BLaER1 treated with 17β-estradiol and CSF1 and Interleukin-3, amounts not matched to agents 10 nM and 100 nM (cell line): ENCODE measurements around the gene TOP3A.

ENCODE experiments used
- H3K27ac ChIP-seq, 11 experiments: shearing (Covaris generic); formaldehyde crosslinking; 2 replicates each; pipeline ENCODE4 v1.8.1; 2022
- H3K27me3 ChIP-seq, 11 experiments: shearing (Covaris generic); formaldehyde crosslinking; 2 replicates each; pipeline ENCODE4 v1.8.1; 2022
- H3K36me3 ChIP-seq, 11 experiments: shearing (Covaris generic); formaldehyde crosslinking; 2 replicates each; pipeline ENCODE4 v1.8.1; 2022
- H3K4me1 ChIP-seq, 10 experiments: shearing (Covaris generic); formaldehyde crosslinking; 2 replicates each; pipeline ENCODE4 v1.8.1; 2022
- H3K4me2 ChIP-seq, 11 experiments: shearing (Covaris generic); formaldehyde crosslinking; 2 replicates each; pipeline ENCODE4 v1.8.1; 2022
- H3K4me3 ChIP-seq, 10 experiments: shearing (Covaris generic); formaldehyde crosslinking; 2 replicates each; pipeline ENCODE4 v1.8.1; 2022
- H3K9ac ChIP-seq, 11 experiments: shearing (Covaris generic); formaldehyde crosslinking; 2 replicates each; pipeline ENCODE4 v1.8.1; 2022
- H3K9me3 ChIP-seq, 11 experiments: shearing (Covaris generic); formaldehyde crosslinking; replicated peaks in 1 of 11; 2 replicates each; pipeline ENCODE4 v1.8.1; 2022
- H4K20me1 ChIP-seq, 11 experiments: shearing (Covaris generic); formaldehyde crosslinking; 2 replicates each; pipeline ENCODE4 v1.8.1; 2022
- Cebpa-rat ChIP-seq, 11 experiments: shearing (Covaris generic); IDR thresholded peaks; 2 replicates each; pipeline ENCODE4 v1.8.1; 2022

The TOP3A gene

DNA sequence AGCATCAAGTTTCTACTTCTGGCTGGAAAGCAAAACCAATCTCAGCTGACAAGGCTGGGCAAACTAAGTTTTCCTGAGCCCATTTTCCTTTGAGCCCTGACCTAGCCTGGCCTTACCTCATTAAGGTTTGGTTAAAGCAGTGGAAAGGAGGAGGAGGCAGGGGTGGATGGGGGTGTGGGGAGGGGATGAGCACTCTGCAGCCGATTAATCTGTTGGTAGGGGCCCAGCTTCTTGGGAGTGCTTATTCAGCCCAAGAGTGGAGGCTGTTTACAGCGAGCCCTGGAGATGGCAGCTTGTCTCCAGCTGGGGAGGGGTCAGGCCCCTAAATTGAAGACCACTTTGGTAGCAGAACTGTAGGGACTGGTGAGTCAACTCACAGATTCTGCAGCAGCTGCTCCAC, 12.3 kb upstream of the TOP3A start:
- H3K4me3 ChIP-seq: no peak overlapping the region
- H3K27me3 ChIP-seq: no peaks in the 10 kb centered on the region
- peaks cover 88 to 100% (median 97%) of the 10 kb centered on the region in 11 experiments for H3K36me3 ChIP-seq
- no peak for TF ChIP-seq Cebpa-rat (IDR thresholded peaks at IDR 0.05)
- peaks cover 18 to 100% (median 73%) of the 10 kb centered on the region in 11 experiments; a peak in 21 of 22 replicates for H4K20me1 ChIP-seq
- no peak overlapping the region for H3K27ac ChIP-seq
- H3K4me2 ChIP-seq: no peak overlapping the region
- no peaks in the 10 kb centered on the region for H3K9me3 ChIP-seq
- H3K9ac ChIP-seq: peak overlapping the region in 1 of 11 experiments; percentile 23; a peak in 1 of 22 replicates
- peaks cover 0 to 44% (median 14%) of the 10 kb centered on the region in 10 experiments; a peak in 12 of 20 replicates for H3K4me1 ChIP-seq

DNA sequence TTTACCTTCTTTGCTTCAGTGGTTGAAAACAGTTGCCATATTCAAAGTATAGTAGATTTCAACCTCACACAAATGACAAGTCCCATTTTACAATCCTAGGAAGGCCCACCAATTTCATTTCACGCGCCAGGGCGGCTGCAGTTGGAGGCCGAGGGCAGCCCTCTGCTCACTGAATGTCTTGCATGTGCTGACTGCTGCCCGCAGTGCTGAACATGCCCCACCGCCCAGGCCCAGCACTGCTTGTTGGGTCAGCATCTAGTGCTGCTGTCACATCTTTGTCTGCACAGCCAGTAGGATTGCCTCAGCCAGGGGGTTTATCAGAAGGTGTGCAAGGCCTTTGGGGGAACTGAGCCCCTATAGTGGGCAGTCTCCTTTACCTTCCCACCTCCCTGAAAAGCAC, 11.8 kb upstream of the TOP3A start:
- Histone ChIP-seq H3K4me3 (no peak overlapping the region), H3K4me1 (peaks cover 0 to 45% (median 14%) of the 10 kb centered on the region in 10 experiments; a peak in 12 of 20 replicates), H3K27ac (no peak overlapping the region), H3K9ac (0 out of 22 replicates have a peak overlapping the region, but pooled peaks of 1 of the 11 experiments have one; percentile 23), H4K20me1 (peaks cover 18 to 100% (median 78%) of the 10 kb centered on the region in 11 experiments; a peak in 21 of 22 replicates), H3K27me3 (no peaks in the 10 kb centered on the region), H3K4me2 (no peak overlapping the region), H3K9me3 (no peaks in the 10 kb centered on the region), H3K36me3 (peaks cover 87 to 100% (median 94%) of the 10 kb centered on the region in 11 experiments)
- TF ChIP-seq Cebpa-rat (IDR thresholded peaks at IDR 0.05): no peak

DNA sequence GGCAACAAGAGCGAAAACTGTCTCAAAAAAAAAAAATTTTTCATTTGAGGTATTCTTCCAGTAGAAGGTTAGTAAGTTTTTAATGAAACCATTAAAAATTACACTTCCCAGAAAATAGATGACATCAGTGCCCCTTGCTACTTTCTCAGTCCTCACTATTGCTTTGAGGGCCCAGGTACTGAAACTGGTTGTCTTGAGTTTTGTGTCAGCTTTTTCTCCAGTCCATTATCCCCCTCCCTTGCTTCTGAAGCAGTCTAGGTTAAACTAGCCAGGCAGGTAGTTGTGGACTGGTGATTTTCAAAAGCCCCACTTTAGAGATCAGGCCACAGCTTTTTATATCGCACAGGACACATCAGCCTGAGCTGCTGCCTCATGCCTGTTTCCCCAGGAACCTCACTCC, 11.2 kb upstream of the TOP3A start:
- Histone ChIP-seq H3K9me3 (no peaks in the 10 kb centered on the region), H3K36me3 (peaks cover 85 to 100% (median 91%) of the 10 kb centered on the region in 11 experiments), H3K9ac (0 out of 22 replicates have a peak overlapping the region, but pooled peaks of 1 of the 11 experiments have one; percentile 5), H3K27me3 (no peaks in the 10 kb centered on the region), H3K4me1 (peaks cover 0 to 50% (median 14%) of the 10 kb centered on the region in 10 experiments; a peak in 12 of 20 replicates), H3K27ac (no peak overlapping the region), H3K4me2 (peak overlapping the region in 4 of 11 experiments; percentile 41 to 72 (median 64); a peak in 3 of 22 replicates), H4K20me1 (peaks cover 20 to 100% (median 83%) of the 10 kb centered on the region in 11 experiments; a peak in 21 of 22 replicates), H3K4me3 (no peak overlapping the region)
- no peak for TF ChIP-seq Cebpa-rat (IDR thresholded peaks at IDR 0.05)

DNA sequence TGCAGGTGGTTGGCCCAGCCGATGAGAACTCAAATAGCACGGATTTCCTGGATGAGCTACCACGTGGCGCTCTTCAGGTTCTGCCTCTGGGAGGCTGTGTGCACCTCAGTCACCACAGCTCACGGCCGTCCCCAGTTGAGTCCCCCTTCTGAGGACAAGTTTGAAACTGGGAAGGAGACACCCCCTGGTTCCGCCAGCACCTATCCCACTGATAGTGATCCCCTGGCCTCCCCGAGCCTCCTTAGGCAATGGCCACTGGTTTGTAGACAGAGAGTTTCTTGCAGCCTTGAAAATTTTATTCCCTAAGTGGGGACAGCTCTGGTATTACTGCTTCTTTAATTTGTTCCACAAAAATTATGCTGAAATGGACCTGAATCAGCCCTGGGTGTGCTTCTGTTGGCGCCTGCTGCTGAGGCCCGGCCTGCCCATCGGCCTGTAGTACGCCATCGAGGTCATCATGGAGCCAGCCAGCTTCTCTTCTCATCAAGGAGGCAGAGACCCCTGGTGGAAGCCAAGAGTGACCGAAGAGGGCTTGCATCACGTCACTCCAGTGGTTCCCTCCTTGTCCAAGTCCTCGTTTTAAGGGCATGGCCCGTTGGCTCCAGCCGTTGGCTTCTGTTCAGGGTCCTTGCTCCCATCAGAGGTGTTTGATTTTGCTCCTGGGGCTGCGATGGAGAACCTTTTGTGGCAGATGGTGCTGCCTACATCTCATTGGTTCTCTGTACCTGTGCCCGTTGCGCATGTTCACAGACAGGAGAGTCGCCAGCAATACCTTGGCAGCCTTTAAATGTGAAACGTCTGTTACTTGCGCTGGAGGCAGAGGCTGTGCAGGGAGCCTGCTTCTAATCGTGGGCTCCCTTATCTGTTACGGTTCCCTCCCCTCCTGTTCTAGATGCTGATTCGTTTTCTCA, 9.6 kb upstream of the TOP3A start:
- peak overlapping the region in 5 of 11 experiments; percentile 41 to 72 (median 64); a peak in 10 of 22 replicates for H3K4me2 ChIP-seq
- H3K27me3 ChIP-seq: no peaks in the 10 kb centered on the region
- peaks cover 36 to 100% (median 96%) of the 10 kb centered on the region in 11 experiments for H4K20me1 ChIP-seq
- H3K4me3 ChIP-seq: no peak overlapping the region
- peaks cover 7 to 67% (median 26%) of the 10 kb centered on the region in 10 experiments; a peak in 18 of 20 replicates for H3K4me1 ChIP-seq
- TF ChIP-seq Cebpa-rat (IDR thresholded peaks at IDR 0.05): no peak
- peaks cover 70 to 98% (median 83%) of the 10 kb centered on the region in 11 experiments for H3K36me3 ChIP-seq
- H3K27ac ChIP-seq: peak overlapping the region in 5 of 11 experiments; percentile 8 to 54 (median 33); a peak in 4 of 22 replicates
- H3K9ac ChIP-seq: peak overlapping the region in 5 of 11 experiments; percentile 18 to 71 (median 31); a peak in 4 of 22 replicates
- H3K9me3 ChIP-seq: no peaks in the 10 kb centered on the region

DNA sequence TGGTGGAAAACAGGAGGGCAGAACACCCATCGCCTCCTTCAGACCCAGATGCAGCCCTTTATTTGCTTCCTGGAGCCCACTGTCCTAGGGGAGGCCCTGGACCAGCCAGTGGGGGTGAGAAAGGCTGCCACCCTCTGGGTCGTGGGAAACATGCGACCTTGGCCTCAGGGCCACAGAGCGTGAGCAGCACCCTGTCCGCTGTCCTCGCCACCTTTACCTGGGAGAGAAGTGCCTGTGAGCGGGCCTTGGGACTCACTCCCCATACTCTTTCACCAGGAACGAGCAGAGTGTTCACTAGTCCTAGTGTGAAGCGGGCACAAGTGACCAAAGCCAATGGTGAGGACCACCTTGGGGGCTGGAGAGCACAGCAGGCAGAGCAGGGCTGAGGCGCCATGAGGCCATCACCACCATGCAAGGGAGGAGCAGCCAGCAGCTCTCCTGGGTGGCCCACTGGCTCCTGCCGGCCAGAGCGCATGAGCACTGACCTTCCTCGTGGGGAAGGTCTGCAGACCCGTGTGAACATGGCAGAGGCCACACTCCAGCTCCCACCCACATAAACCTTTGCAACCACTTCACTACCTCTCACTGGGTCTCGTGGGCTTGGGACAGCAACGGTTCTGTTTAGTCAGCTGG, 8.8 kb upstream of the TOP3A start:
- H3K27ac ChIP-seq: peak overlapping the region in 1 of 11 experiments; percentile 3; a peak in 2 of 22 replicates
- peaks cover 63 to 98% (median 83%) of the 10 kb centered on the region in 11 experiments for H3K36me3 ChIP-seq
- H4K20me1 ChIP-seq: peaks cover 41 to 100% (median 98%) of the 10 kb centered on the region in 11 experiments
- H3K4me2 ChIP-seq: peak overlapping the region in 3 of 11 experiments; percentile 64 to 72 (median 65); a peak in 4 of 22 replicates
- no peak for TF ChIP-seq Cebpa-rat (IDR thresholded peaks at IDR 0.05)
- H3K4me1 ChIP-seq: peaks cover 14 to 74% (median 33%) of the 10 kb centered on the region in 10 experiments
- H3K27me3 ChIP-seq: no peaks in the 10 kb centered on the region
- peak overlapping the region in 3 of 11 experiments; percentile 4 to 55 (median 28); a peak in 2 of 22 replicates for H3K9ac ChIP-seq
- no peak overlapping the region for H3K4me3 ChIP-seq
- H3K9me3 ChIP-seq: no peaks in the 10 kb centered on the region

DNA sequence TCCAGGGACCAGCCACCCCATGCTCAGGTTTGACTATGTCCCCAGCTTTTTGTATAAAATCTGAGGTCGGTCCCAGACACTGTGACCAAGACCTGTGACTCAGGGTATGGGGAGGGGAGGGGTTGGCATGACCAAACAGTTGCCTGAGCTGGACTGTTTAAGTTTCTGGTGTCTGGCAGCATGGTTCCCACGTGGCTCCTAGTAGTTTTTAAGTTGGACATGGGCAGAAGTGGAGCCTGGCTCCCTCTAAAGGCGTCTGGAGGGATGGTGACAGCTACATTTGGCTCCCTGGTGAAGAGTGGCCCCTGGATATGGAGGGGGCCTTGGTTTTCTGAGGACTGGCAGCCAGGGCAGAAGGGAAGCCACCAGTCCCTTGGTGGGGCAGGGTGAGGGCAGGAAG, 8.2 kb upstream of the TOP3A start:
- Histone ChIP-seq H3K4me1 (peaks cover 20 to 81% (median 39%) of the 10 kb centered on the region in 10 experiments), H3K9ac (peak overlapping the region in 2 of 11 experiments; percentile 4 to 28; a peak in 1 of 22 replicates), H3K27me3 (no peaks in the 10 kb centered on the region), H3K36me3 (peaks cover 57 to 97% (median 80%) of the 10 kb centered on the region in 11 experiments), H3K4me3 (no peak overlapping the region), H3K9me3 (no peaks in the 10 kb centered on the region), H4K20me1 (peaks cover 45 to 100% (median 99%) of the 10 kb centered on the region in 11 experiments), H3K4me2 (peak overlapping the region in 1 of 11 experiments; percentile 72; a peak in 1 of 22 replicates), H3K27ac (peak overlapping the region in 2 of 11 experiments; percentile 3 to 4; a peak in 3 of 22 replicates)
- no peak for TF ChIP-seq Cebpa-rat (IDR thresholded peaks at IDR 0.05)

DNA sequence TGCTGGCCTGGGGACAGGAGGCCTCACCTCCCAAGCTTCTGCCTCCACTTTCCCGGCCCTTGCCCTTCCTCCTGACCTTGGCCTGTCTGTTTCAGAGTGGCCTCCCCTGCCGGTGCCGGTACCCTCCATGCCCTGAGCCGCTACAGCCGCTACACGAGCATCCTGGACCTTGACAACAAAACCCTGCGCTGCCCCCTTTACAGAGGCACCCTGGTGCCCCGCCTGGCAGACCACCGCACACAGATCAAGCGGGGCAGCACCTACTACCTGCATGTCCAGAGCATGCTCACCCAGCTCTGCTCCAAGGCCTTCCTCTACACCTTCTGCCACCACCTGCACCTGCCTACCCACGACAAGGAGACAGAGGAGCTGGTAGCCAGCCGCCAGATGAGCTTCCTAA, 7.7 kb upstream of the TOP3A start:
- TF ChIP-seq Cebpa-rat (IDR thresholded peaks at IDR 0.05): no peak
- Histone ChIP-seq H3K9me3 (no peaks in the 10 kb centered on the region), H3K4me3 (no peak overlapping the region), H3K27ac (no peak overlapping the region), H3K9ac (peak overlapping the region in 3 of 11 experiments; percentile 4 to 41 (median 26); a peak in 1 of 22 replicates), H4K20me1 (peaks cover 49 to 100% (median 100%) of the 10 kb centered on the region in 11 experiments), H3K36me3 (peaks cover 57 to 97% (median 80%) of the 10 kb centered on the region in 11 experiments), H3K27me3 (no peaks in the 10 kb centered on the region), H3K4me1 (peaks cover 25 to 85% (median 44%) of the 10 kb centered on the region in 10 experiments), H3K4me2 (peak overlapping the region in 1 of 11 experiments; percentile 72; a peak in 1 of 22 replicates)

DNA sequence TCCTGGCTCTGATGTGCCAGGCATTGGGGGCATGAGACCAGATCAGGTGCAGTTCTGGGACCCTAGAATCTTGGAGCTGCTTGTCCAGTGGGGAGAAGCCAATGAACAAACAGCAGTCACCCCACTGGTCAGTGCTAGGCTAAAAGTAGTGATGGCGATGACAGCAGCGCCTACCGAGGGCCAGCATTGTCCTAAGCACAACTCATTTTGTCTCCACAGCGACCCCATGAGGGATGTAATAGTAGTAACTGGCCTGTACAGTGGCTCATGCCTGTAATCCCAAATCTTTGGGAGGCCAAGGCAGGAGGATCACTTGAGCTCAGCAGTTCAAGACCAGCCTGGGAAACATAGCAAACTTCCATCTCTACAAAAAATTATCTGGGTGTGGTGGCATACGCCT, 6.5 kb upstream of the TOP3A start:
- H3K36me3 ChIP-seq: peaks cover 53 to 97% (median 82%) of the 10 kb centered on the region in 11 experiments

More for the DNA sequence above, 6.5 kb upstream of the TOP3A start:
- Histone ChIP-seq H4K20me1 (peaks cover 46 to 100% (median 100%) of the 10 kb centered on the region in 11 experiments), H3K27me3 (no peaks in the 10 kb centered on the region), H3K4me2 (peak overlapping the region in 3 of 11 experiments; percentile 94 to 98 (median 97); a peak in 5 of 22 replicates), H3K27ac (no peak overlapping the region), H3K4me1 (peaks cover 37 to 98% (median 56%) of the 10 kb centered on the region in 10 experiments), H3K9me3 (peaks cover 0 to 5% (median 0%) of the 10 kb centered on the region in 11 experiments; a peak in 4 of 22 replicates), H3K9ac (peak overlapping the region in 4 of 11 experiments; percentile 10 to 69 (median 26); a peak in 4 of 22 replicates), H3K4me3 (no peak overlapping the region)
- no peak for TF ChIP-seq Cebpa-rat (IDR thresholded peaks at IDR 0.05)
